Liver (tissue), 9 donors: ENCODE results near the gene PTCH2. TPM values are rescaled to one million over a fixed set of nuclear protein-coding genes. Genes with fewer than 3 reads are reported as not detected.
A peak's percentile ranks its signal among the peaks of the same experiment; 100 is the strongest.
"Not testable (repeated sequence)": the region's sequence is repeated elsewhere in the genome, so short reads cannot be mapped to it uniquely, and the experiment has no call there.

Source experiments
- DNase-seq: peaks from one replicate; pipeline ENCODE4 v3.0.0-alpha.2; 2017; ENCODE audit warnings: low spot score
- H3K27ac ChIP-seq, 2 donors: one replicate each; pipeline ENCODE4 v1.7.0; 2013; ENCODE audit warnings: inconsistent platforms in 2 of 2, low read length in 2 of 2, control low read depth in 1 of 2, low read depth in 1 of 2, mild to moderate bottlenecking in 1 of 2
- H3K27me3 ChIP-seq, 4 donors: one replicate each; pipeline versions ENCODE4 v1.6.1 to v1.7.0; 2013; ENCODE audit warnings: low read length in 3 of 4, inconsistent platforms in 1 of 4, mild to moderate bottlenecking in 1 of 4, moderate library complexity in 1 of 4; ENCODE audit not compliant: control insufficient read depth in 4 of 4, insufficient read depth in 4 of 4
- H3K36me3 ChIP-seq, 4 donors: one replicate each; pipeline versions ENCODE4 v1.6.1 to v1.7.0; 2013; ENCODE audit warnings: low read length in 3 of 4, mild to moderate bottlenecking in 3 of 4, low read depth in 1 of 4, moderate library complexity in 1 of 4; ENCODE audit not compliant: control insufficient read depth in 4 of 4, insufficient read depth in 3 of 4
- H3K4me1 ChIP-seq, 4 donors: one replicate each; pipeline versions ENCODE4 v1.6.1 to v1.7.0; 2013; ENCODE audit warnings: low read length in 3 of 4, mild to moderate bottlenecking in 3 of 4, moderate library complexity in 1 of 4; ENCODE audit not compliant: control insufficient read depth in 4 of 4, insufficient read depth in 4 of 4
- H3K4me3 ChIP-seq, 3 donors: one replicate each; pipeline versions ENCODE4 v1.6.1 to v1.7.0; 2013; ENCODE audit warnings: low read length in 3 of 3, control low read depth in 1 of 3, low read depth in 1 of 3, mild to moderate bottlenecking in 1 of 3
- H3K9ac ChIP-seq, 2 donors: one replicate each; pipeline ENCODE4 v1.7.0; 2013; ENCODE audit warnings: low read length in 2 of 2, mild to moderate bottlenecking in 2 of 2, moderate library complexity in 2 of 2, control low read depth in 1 of 2, low read depth in 1 of 2
- H3K9me3 ChIP-seq, 4 donors: one replicate each; pipeline versions ENCODE4 v1.6.1 to v1.7.0; 2013; ENCODE audit warnings: low read length in 3 of 4; ENCODE audit not compliant: control insufficient read depth in 4 of 4
- ATF3 ChIP-seq: IDR thresholded peaks from 2 replicates; pipeline ENCODE4 v1.6.1; 2016; ENCODE audit warnings: antibody characterized with exemption
- CTCF ChIP-seq: fragments of 150-350 bp; IDR thresholded peaks from 2 replicates; pipeline ENCODE4 v1.5.1; 2017; ENCODE audit warnings: improper control_type of control experiment, low read depth, low read length; ENCODE audit not compliant: missing input control
- FOXA2 ChIP-seq: IDR thresholded peaks from 2 replicates; pipeline ENCODE4 v1.6.1; 2016; ENCODE audit warnings: antibody characterized with exemption
- HNF4A ChIP-seq, 2 donors: conservative IDR thresholded peaks; 2 replicates each; pipeline ENCODE4 v1.6.1; 2016; ENCODE audit warnings: antibody characterized with exemption in 2 of 2, mild to moderate bottlenecking in 2 of 2
- JUND ChIP-seq, 2 donors: IDR thresholded peaks; 2 replicates each; pipeline ENCODE4 v1.6.1; 2016; ENCODE audit warnings: antibody characterized with exemption in 2 of 2
- MAX ChIP-seq: IDR thresholded peaks from 2 replicates; pipeline ENCODE4 v1.6.1; 2016; ENCODE audit warnings: antibody characterized with exemption
- NR2F2 ChIP-seq: IDR thresholded peaks from 2 replicates; pipeline ENCODE4 v1.6.1; 2016; ENCODE audit warnings: antibody characterized with exemption
- REST ChIP-seq: IDR thresholded peaks from 2 replicates; pipeline ENCODE4 v1.6.1; 2016; ENCODE audit warnings: antibody characterized with exemption, mild to moderate bottlenecking
- RXRA ChIP-seq, 2 donors: IDR thresholded peaks; 2 replicates each; pipeline ENCODE4 v1.6.1; 2017 to 2018; ENCODE audit warnings: antibody characterized with exemption in 2 of 2, mild to moderate bottlenecking in 1 of 2
- SP1 ChIP-seq: IDR thresholded peaks from 2 replicates; pipeline ENCODE4 v1.6.1; 2018; ENCODE audit warnings: antibody characterized with exemption, mild to moderate bottlenecking
- YY1 ChIP-seq: IDR thresholded peaks from 2 replicates; pipeline ENCODE4 v1.6.1; 2016; ENCODE audit warnings: antibody characterized with exemption, mild to moderate bottlenecking
- WGBS: extraction: QIAGEN DNeasy Blood & Tissue Kit; methylation state at CpG from one replicate; pipeline ENCODE4 v1.1.7; 2013; 5-methylcytosine and 5-hydroxymethylcytosine counted together
- polyA plus RNA-seq, 2 donors: library from polyadenylated mRNA; stranded (reverse) in 1 of 2; unstranded in 1 of 2; fragments of 200-250 nt in 1 of 2; fragments of >200 nt in 1 of 2; fragmentation: Nextera tagmentation in 1 of 2; extraction: Ambion mirVana in 1 of 2; gene quantifications; one replicate each; pipeline versions ENCODE4 v1.2.1 to v1.2.3, GENCODE V29; 2013 to 2015
- total RNA-seq, 2 donors: library from RNA; depleted of rRNA; stranded (reverse); fragments of >200 nt; gene quantifications; one replicate each; pipeline ENCODE4 v1.2.3, GENCODE V29; 2014
- donor health status: healthy.
- donor health status: healthy.
- donor health status: healthy.
- donor health status: healthy.
- donor health status: healthy.

The PTCH2 gene
- total and polyA plus RNA-seq, 4 donors, result 0.14 to 0.24 (median 0.16) TPM

- H3K9ac ChIP-seq, result no peak overlapping the region
- 62% methylated on average over 24 of the region's 24 CpGs for WGBS
- no peak for DNase-seq
Observed at GRCh38 chr1:44826375-44827196, 16.5 kb downstream of the PTCH2 start.

GRCh38 chr1:44824392-44824791 lies 18.7 kb downstream of the PTCH2 start:
- 96% methylated on average over 6 of the region's 6 CpGs for WGBS
- H3K9me3 ChIP-seq, H3K9ac ChIP-seq, DNase-seq, H3K27ac ChIP-seq, H3K4me3 ChIP-seq, H3K36me3 ChIP-seq, H3K27me3 ChIP-seq: not testable (repeated sequence)
- H3K4me1 ChIP-seq, result peaks cover 2 to 18% (median 9%) of the 10 kb centered on the region in 4 donors

More at GRCh38 chr1:44826375-44827196, 16.5 kb downstream of the PTCH2 start:
- Histone ChIP-seq H3K27me3 (no peaks in the 10 kb centered on the region), H3K36me3 (no peaks in the 10 kb centered on the region), H3K4me1 (peaks cover 0 to 3% (median 1%) of the 10 kb centered on the region in 4 donors), H3K9me3 (no peaks in the 10 kb centered on the region), H3K27ac (peak overlapping the region in 1 of 2 donors; percentile 21), H3K4me3 (no peak overlapping the region)
- TF ChIP-seq HNF4A (conservative IDR thresholded peaks at IDR 0.05), result no peak
- no peak for TF ChIP-seq FOXA2
- TF ChIP-seq SP1, result no peak
- TF ChIP-seq CTCF, result no peak
- no peak for TF ChIP-seq RXRA (IDR thresholded peaks at IDR 0.05)

- WGBS, result 90% methylated on average over 15 of the region's 15 CpGs
- Histone ChIP-seq H3K4me3 (no peak overlapping the region), H3K9ac (no peak overlapping the region), H3K4me1 (peaks cover 2 to 25% (median 12%) of the 10 kb centered on the region in 4 donors), H3K27me3 (no peaks in the 10 kb centered on the region), H3K9me3 (no peaks in the 10 kb centered on the region), H3K36me3 (no peaks in the 10 kb centered on the region), H3K27ac (no peak overlapping the region)
- TF ChIP-seq REST (no peak), ATF3 (no peak), YY1 (no peak), JUND (IDR thresholded peaks at IDR 0.05) (no peak), NR2F2 (no peak), HNF4A (conservative IDR thresholded peaks at IDR 0.05) (no peak), MAX (no peak), SP1 (no peak), FOXA2 (no peak), CTCF (no peak)
- no peak for DNase-seq
Observed at GRCh38 chr1:44822981-44823451, 20.0 kb downstream of the PTCH2 start.
